A549 (cell line): ENCODE results near the gene ANGPT4. TPM values are rescaled to one million over a fixed set of nuclear protein-coding genes. Genes with fewer than 3 reads are reported as not detected.
A peak's percentile ranks its signal among the peaks of the same experiment; 100 is the strongest.

Experiments
- ATAC-seq, 2 experiments: fragments of 200-7000 bp in 1 of 2; fragments of >200 bp in 1 of 2; cut with Nextera tagmentation in 1 of 2; cut with Tn5 transposase in 1 of 2; 3 replicates each; pipeline versions ENCODE4 v1.8.0 to v1.9.1; 2018 to 2020; ENCODE audit warnings: mild to moderate bottlenecking in 1 of 2, moderate library complexity in 1 of 2
- CTCF ChIA-PET: fragments of 300-600 bp; sonication (Branson Sonifier 250); formaldehyde crosslinking; extraction: SDS; loops from one replicate; lab custom pipeline; 2021; ENCODE audit warnings: antibody characterized with exemption, inconsistent platforms; lab: Yijun Ruan, JAX
- POLR2A ChIA-PET: fragments of 350-600 bp; formaldehyde crosslinking; extraction: SDS; loops from one replicate; lab custom pipeline; 2021; ENCODE audit warnings: antibody characterized with exemption, inconsistent platforms; lab: Yijun Ruan, JAX
- DNase-seq, 2 experiments: peaks; one replicate each; pipeline versions ENCODE4 v3.0.0 to v3.0.0-alpha.2; 2011 to 2016; ENCODE audit warnings: low read depth in 1 of 2, low spot score in 1 of 2
- FAIRE-seq: peaks from 2 replicates; lab custom pipeline; 2011; peaks lifted over from hg19 to GRCh38; lab: Jason Lieb, UNC
- H3K27ac ChIP-seq, 2 experiments: fragments of >200 bp; sonication (Bioruptor Twin); formaldehyde crosslinking; 3 replicates each; pipeline ENCODE4 v1.5.1; 2016 to 2017
- H3K4me1 ChIP-seq: fragments of >200 bp; sonication (Bioruptor Twin); formaldehyde crosslinking; 3 replicates; pipeline ENCODE4 v1.6.1; 2016
- H3K4me2 ChIP-seq: fragments of >200 bp; sonication (Bioruptor Twin); formaldehyde crosslinking; 3 replicates; pipeline ENCODE4 v1.6.1; 2016
- H3K4me3 ChIP-seq: fragments of >200 bp; sonication (Bioruptor Twin); formaldehyde crosslinking; 3 replicates; pipeline ENCODE4 v1.5.1; 2016
- H3K9me3 ChIP-seq: fragments of >200 bp; sonication (Bioruptor Twin); formaldehyde crosslinking; 3 replicates; pipeline ENCODE4 v1.6.1; 2016
- BCL3 ChIP-seq: fragments of >200 bp; sonication (Bioruptor Twin); formaldehyde crosslinking; IDR thresholded peaks from 3 replicates; pipeline ENCODE4 v1.6.1; 2016
- CBX2 ChIP-seq: fragments of 200-600 bp; sonication (generic); IDR thresholded peaks from 2 replicates; pipeline ENCODE4 v1.6.1; 2016; ENCODE audit warnings: low read depth, mild to moderate bottlenecking, borderline replicate concordance
- CHD2 ChIP-seq: fragments of 150-350 bp; IDR thresholded peaks from 2 replicates; pipeline ENCODE4 v1.6.1; 2014; ENCODE audit warnings: low read length; ENCODE audit not compliant: partially characterized antibody
- ELK1 ChIP-seq: fragments of 150-350 bp; IDR thresholded peaks from 2 replicates; pipeline ENCODE4 v1.6.1; 2014; ENCODE audit warnings: low read depth, mild to moderate bottlenecking, low read length
- ESRRA ChIP-seq: fragments of 150-350 bp; IDR thresholded peaks from 2 replicates; pipeline ENCODE4 v1.6.1; 2014; ENCODE audit warnings: mild to moderate bottlenecking, low read length, borderline replicate concordance
- HDAC2 ChIP-seq: fragments of 200-600 bp; sonication (generic); IDR thresholded peaks from 2 replicates; pipeline ENCODE4 v1.6.1; 2016
- HEYL ChIP-seq: fragments of 250-450 bp; sonication (Bioruptor Pico); IDR thresholded peaks from 2 replicates; pipeline ENCODE4 v1.8.0; 2021; ENCODE audit warnings: mild to moderate bottlenecking, moderate library complexity
- HMGXB4 ChIP-seq: fragments of 250-450 bp; sonication (Bioruptor Pico); IDR thresholded peaks from 2 replicates; pipeline ENCODE4 v1.5.0; 2021; ENCODE audit warnings: mild to moderate bottlenecking, moderate library complexity, borderline replicate concordance
- HOXA7 ChIP-seq: fragments of 250-450 bp; sonication (Bioruptor Pico); IDR thresholded peaks from 2 replicates; pipeline ENCODE4 v1.5.0; 2020; ENCODE audit warnings: mild to moderate bottlenecking, moderate library complexity
- HOXB13 ChIP-seq: fragments of 250-450 bp; sonication (Bioruptor Pico); IDR thresholded peaks from 2 replicates; pipeline ENCODE4 v1.5.0; 2020; ENCODE audit warnings: low read depth, mild to moderate bottlenecking, moderate library complexity
- KDM1A ChIP-seq: fragments of 200-600 bp; sonication (generic); IDR thresholded peaks from 2 replicates; pipeline ENCODE4 v1.6.1; 2016; ENCODE audit warnings: low read depth, mild to moderate bottlenecking
- MAFK ChIP-seq: fragments of 450-650 bp; IDR thresholded peaks from 2 replicates; pipeline ENCODE4 v1.6.1; 2014; ENCODE audit not compliant: partially characterized antibody
- MAX ChIP-seq: IDR thresholded peaks from 2 replicates; pipeline ENCODE4 v1.6.1; 2012
- MAZ ChIP-seq: fragments of 150-350 bp; IDR thresholded peaks from 2 replicates; pipeline ENCODE4 v1.6.1; 2014; ENCODE audit warnings: antibody characterized with exemption, low read depth, low read length, borderline replicate concordance
- MYC ChIP-seq: IDR thresholded peaks from 2 replicates; pipeline ENCODE4 v1.6.1; 2012; ENCODE audit warnings: mild to moderate bottlenecking, inconsistent platforms, low read length, improper control_type of control experiment, borderline replicate concordance
- NPAS2 ChIP-seq: fragments of 250-450 bp; sonication (Bioruptor Pico); IDR thresholded peaks from 2 replicates; pipeline ENCODE4 v1.8.0; 2022; ENCODE audit warnings: mild to moderate bottlenecking, moderate library complexity, borderline replicate concordance
- NR3C1 ChIP-seq: fragments of >200 bp; sonication (Bioruptor Twin); formaldehyde crosslinking; IDR thresholded peaks from 3 replicates; pipeline ENCODE4 v1.6.1; 2017
- PBX3 ChIP-seq: IDR thresholded peaks from 2 replicates; pipeline ENCODE4 v1.6.1; 2012
- PHF8 ChIP-seq: fragments of 200-600 bp; sonication (generic); IDR thresholded peaks from 2 replicates; pipeline ENCODE4 v1.6.1; 2016; ENCODE audit warnings: low read depth, mild to moderate bottlenecking, antibody characterized with exemption, moderate library complexity, borderline replicate concordance
- POLR2A ChIP-seq: IDR thresholded peaks from 2 replicates; pipeline ENCODE4 v1.6.1; 2012; ENCODE audit warnings: mild to moderate bottlenecking, low read length
- RARB ChIP-seq: fragments of 250-450 bp; sonication (Bioruptor Pico); IDR thresholded peaks from 2 replicates; pipeline ENCODE4 v1.8.0; 2021; ENCODE audit warnings: mild to moderate bottlenecking, moderate library complexity
- REST ChIP-seq: fragments of 200-600 bp; sonication (generic); IDR thresholded peaks from 2 replicates; pipeline ENCODE4 v1.6.1; 2016; ENCODE audit warnings: antibody characterized with exemption, mild to moderate bottlenecking, moderate library complexity
- RFX5 ChIP-seq: fragments of 450-650 bp; IDR thresholded peaks from 2 replicates; pipeline ENCODE4 v1.7.1; 2014; ENCODE audit warnings: antibody characterized with exemption, mild to moderate bottlenecking, moderate library complexity
- RNF2 ChIP-seq: fragments of 200-600 bp; sonication (generic); IDR thresholded peaks from 2 replicates; pipeline ENCODE4 v1.6.1; 2016; ENCODE audit warnings: low read depth, mild to moderate bottlenecking, antibody characterized with exemption, moderate library complexity, borderline replicate concordance
- SMC3 ChIP-seq: fragments of >200 bp; sonication (Bioruptor Twin); formaldehyde crosslinking; IDR thresholded peaks from 3 replicates; pipeline ENCODE4 v1.6.1; 2018; ENCODE audit warnings: inconsistent platforms
- SREBF2 ChIP-seq: fragments of 450-650 bp; IDR thresholded peaks from 2 replicates; pipeline ENCODE4 v1.6.1; 2014; ENCODE audit warnings: mild to moderate bottlenecking, moderate library complexity
- TFCP2L1 ChIP-seq: fragments of 250-450 bp; sonication (Bioruptor Pico); IDR thresholded peaks from 2 replicates; pipeline ENCODE4 v1.5.0; 2021; ENCODE audit warnings: mild to moderate bottlenecking
- USF2 ChIP-seq: fragments of 450-650 bp; IDR thresholded peaks from 2 replicates; pipeline ENCODE4 v1.6.1; 2014; ENCODE audit warnings: antibody characterized with exemption
- WGBS: methylation state at CpG from one replicate; pipeline ENCODE4 v1.1.6; 2017; ENCODE audit errors: missing lambda C conversion rate; 5-methylcytosine and 5-hydroxymethylcytosine counted together
- polyA plus RNA-seq, 4 experiments: library from polyadenylated mRNA; depleted of rRNA in 3 of 4; stranded (reverse); fragments of >200 nt; fragmentation: RNase III in 1 of 4; extraction: RNeasy Plus Mini Kit Qiagen cat#74134 plus additional on column Dnase treatment in 1 of 4; gene quantifications; 2 replicates in 3 of 4; 3 replicates in 1 of 4; pipeline ENCODE4 v1.2.3, GENCODE V29; 2011 to 2017

Gene ANGPT4
- polyA plus RNA-seq, 2 of the 4 experiments (the other 2 are of a cell fraction), result 0.04 TPM; not detected in 1

GRCh38 chr20:825710-826421, 90.3 kb downstream of the ANGPT4 start:
- no peak for FAIRE-seq
- Histone ChIP-seq H3K4me1 (no peaks in the 10 kb centered on the region), H3K27ac (no peak overlapping the region), H3K4me2 (no peak overlapping the region), H3K9me3 (no peaks in the 10 kb centered on the region), H3K4me3 (no peak overlapping the region)
- no peak for TF ChIP-seq RARB (CRISPR knock-in tag)
- no peak for TF ChIP-seq BCL3
- TF ChIP-seq ESRRA, result no peak
- TF ChIP-seq POLR2A, result no peak
- TF ChIP-seq NR3C1, result no peak
- no peak for TF ChIP-seq HEYL (CRISPR knock-in tag)
- no peak for TF ChIP-seq REST
- TF ChIP-seq SREBF2, result no peak
- no peak for TF ChIP-seq HDAC2
- no peak for TF ChIP-seq HOXB13 (CRISPR knock-in tag)
- TF ChIP-seq SMC3, result no peak
- no peak for TF ChIP-seq MAZ
- TF ChIP-seq MAX, result no peak
- no peak for TF ChIP-seq MAFK
- no peak for TF ChIP-seq KDM1A
- no peak for TF ChIP-seq HMGXB4 (CRISPR knock-in tag)
- TF ChIP-seq HOXA7 (CRISPR knock-in tag), result no peak
- no peak for TF ChIP-seq RNF2
- TF ChIP-seq PHF8, result no peak
- no peak for TF ChIP-seq MYC
- DNase-seq, result peak in 1 of 2 experiments; percentile 30
- CTCF ChIA-PET, result interaction anchor here (0.9 to 22.7 kb wide), 4 partner anchors 10 to 387 kb away, joined by 4 to 872 read pairs (median 13); no protein-coding TSS in a partner anchor
- peak in 1 of 2 experiments; percentile 66; a peak in 3 of 6 replicates for ATAC-seq
- POLR2A ChIA-PET, result no interaction called here
- WGBS, result 85% methylated on average over 9 of the region's 9 CpGs

GRCh38 chr20:824916-825315, 91.2 kb downstream of the ANGPT4 start:
- WGBS, result 40% methylated on average over 4 of the region's 4 CpGs
- no peak overlapping the region for H3K27ac ChIP-seq
- H3K4me2 ChIP-seq, result no peak overlapping the region
- FAIRE-seq, result no peak
- POLR2A ChIA-PET, result interaction anchor here (1.3 kb wide), 1 partner anchor 9 kb away, joined by 4 read pairs; the partner anchor contains the start of gene FAM110A
- CTCF ChIA-PET, result interaction anchor here (0.7 to 22.7 kb wide), 5 partner anchors 9 to 173 kb away, joined by 3 to 872 read pairs (median 5); no protein-coding TSS in a partner anchor
- no peak for ATAC-seq
- H3K4me3 ChIP-seq, result no peak overlapping the region
- no peak for DNase-seq
- H3K9me3 ChIP-seq, result no peaks in the 10 kb centered on the region
- H3K4me1 ChIP-seq, result no peaks in the 10 kb centered on the region
- TF ChIP-seq HEYL (CRISPR knock-in tag), result no peak
- no peak for TF ChIP-seq RFX5
- no peak for TF ChIP-seq USF2
- TF ChIP-seq TFCP2L1, result no peak
- no peak for TF ChIP-seq PBX3
- TF ChIP-seq ELK1, result no peak
- TF ChIP-seq CBX2, result no peak
- TF ChIP-seq CHD2, result no peak
- TF ChIP-seq NPAS2 (CRISPR knock-in tag), result no peak
- no peak for TF ChIP-seq MYC
